H9 (cell line): ENCODE results near the gene CCM2. TPM values are rescaled to one million over a fixed set of nuclear protein-coding genes. Genes with fewer than 3 reads are reported as not detected.

Experiments used
- DNase-seq: peaks from one replicate; pipeline ENCODE4 v3.0.0-alpha.2; 2017
- H2AFZ ChIP-seq: one replicate; pipeline ENCODE4 v1.6.1; 2013; ENCODE audit warnings: mild to moderate bottlenecking, low read length, control low read depth, moderate library complexity
- H2AK5ac ChIP-seq: 2 replicates; pipeline ENCODE4 v1.6.1; 2013; ENCODE audit warnings: low read length, control low read depth, mixed read lengths; ENCODE audit not compliant: insufficient read length
- H2BK120ac ChIP-seq: one replicate; pipeline ENCODE4 v1.6.1; 2013; ENCODE audit warnings: low read depth, mild to moderate bottlenecking, low read length, control low read depth, inconsistent platforms; ENCODE audit not compliant: poor library complexity, severe bottlenecking
- H2BK12ac ChIP-seq: 2 replicates; pipeline ENCODE4 v1.6.1; 2013; ENCODE audit warnings: low read length, control low read depth, mixed read lengths, low read depth; ENCODE audit not compliant: insufficient read length
- H2BK15ac ChIP-seq: 2 replicates; pipeline ENCODE4 v1.6.1; 2013; ENCODE audit warnings: low read depth, low read length, control low read depth
- H2BK20ac ChIP-seq: one replicate; pipeline ENCODE4 v1.6.1; 2013; ENCODE audit warnings: low read depth, mild to moderate bottlenecking, low read length, control low read depth, inconsistent platforms; ENCODE audit not compliant: poor library complexity, severe bottlenecking
- H2BK5ac ChIP-seq: 2 replicates; pipeline ENCODE4 v1.6.1; 2013; ENCODE audit warnings: low read length, control low read depth, mixed read lengths; ENCODE audit not compliant: insufficient read length
- H3K14ac ChIP-seq: 2 replicates; pipeline ENCODE4 v1.6.1; 2013; ENCODE audit warnings: low read length, control low read depth; ENCODE audit not compliant: insufficient read depth
- H3K18ac ChIP-seq: 2 replicates; pipeline ENCODE4 v1.6.1; 2013; ENCODE audit warnings: low read depth, mild to moderate bottlenecking, mixed read lengths, low read length, control low read depth; ENCODE audit not compliant: insufficient read length
- H3K23ac ChIP-seq: 2 replicates; pipeline ENCODE4 v1.6.1; 2013; ENCODE audit warnings: low read length, control low read depth, mixed read lengths, low read depth; ENCODE audit not compliant: insufficient read length
- H3K23me2 ChIP-seq: 2 replicates; pipeline ENCODE4 v1.6.1; 2013; ENCODE audit warnings: low read depth, mild to moderate bottlenecking, mixed read lengths, low read length, control low read depth; ENCODE audit not compliant: insufficient read length, poor library complexity, severe bottlenecking
- H3K27ac ChIP-seq: 2 replicates; pipeline ENCODE4 v1.5.1; 2013; ENCODE audit warnings: low read length, control low read depth, mixed read lengths, low read depth; ENCODE audit not compliant: insufficient read length
- H3K27me3 ChIP-seq: 2 replicates; pipeline ENCODE4 v1.6.1; 2013; ENCODE audit warnings: low read length, control low read depth, inconsistent platforms; ENCODE audit not compliant: insufficient read depth
- H3K4ac ChIP-seq: 2 replicates; pipeline ENCODE4 v1.6.1; 2013; ENCODE audit warnings: low read depth, mild to moderate bottlenecking, control low read depth, inconsistent platforms, low read length, moderate library complexity
- H3K4me1 ChIP-seq: 2 replicates; pipeline ENCODE4 v1.6.1; 2013; ENCODE audit warnings: low read length, control low read depth, inconsistent platforms; ENCODE audit not compliant: insufficient read depth
- H3K4me2 ChIP-seq: 2 replicates; pipeline ENCODE4 v1.6.1; 2013; ENCODE audit warnings: low read length, control low read depth, mixed read lengths; ENCODE audit not compliant: insufficient read length, insufficient read depth
- H3K56ac ChIP-seq: 2 replicates; pipeline ENCODE4 v1.6.1; 2013; ENCODE audit warnings: low read depth, mild to moderate bottlenecking, mixed read lengths, low read length, control low read depth; ENCODE audit not compliant: insufficient read length
- H3K79me1 ChIP-seq: 2 replicates; pipeline ENCODE4 v1.6.1; 2013; ENCODE audit warnings: low read depth, mild to moderate bottlenecking, moderate library complexity, low read length, control low read depth, inconsistent platforms; ENCODE audit not compliant: insufficient read depth, poor library complexity, severe bottlenecking
- H3K79me2 ChIP-seq: 2 replicates; pipeline ENCODE4 v1.6.1; 2013; ENCODE audit warnings: low read length, control low read depth, inconsistent platforms; ENCODE audit not compliant: insufficient read depth
- H3K9ac ChIP-seq: 2 replicates; pipeline ENCODE4 v1.6.1; 2013; ENCODE audit warnings: low read length, control low read depth, mixed read lengths; ENCODE audit not compliant: insufficient read length; ENCODE audit errors: extremely low read depth
- H3K9me3 ChIP-seq: one replicate; pipeline ENCODE4 v1.6.1; 2013; ENCODE audit warnings: low read depth, low read length, inconsistent platforms; ENCODE audit not compliant: control insufficient read depth
- H3T11ph ChIP-seq: one replicate; pipeline ENCODE4 v1.6.1; 2013; ENCODE audit warnings: mild to moderate bottlenecking, low read length, control low read depth, inconsistent platforms
- H4K20me1 ChIP-seq: one replicate; pipeline ENCODE4 v1.6.1; 2013; ENCODE audit not compliant: control insufficient read depth, insufficient read length, insufficient read depth
- H4K5ac ChIP-seq: 2 replicates; pipeline ENCODE4 v1.6.1; 2013; ENCODE audit warnings: low read depth, mild to moderate bottlenecking, mixed read lengths, low read length, control low read depth; ENCODE audit not compliant: insufficient read length
- H4K8ac ChIP-seq: replicated peaks from 2 replicates; pipeline ENCODE4 v1.6.1; 2013; ENCODE audit warnings: low read length, control low read depth, mixed read lengths, low read depth; ENCODE audit not compliant: insufficient read length
- H4K91ac ChIP-seq: 2 replicates; pipeline ENCODE4 v1.6.1; 2013; ENCODE audit warnings: low read depth, mild to moderate bottlenecking, moderate library complexity, mixed read lengths, low read length, control low read depth; ENCODE audit not compliant: insufficient read length
- H3K27ac Mint-ChIP-seq, 3 experiments: 2 replicates in 2 of 3; 3 replicates in 1 of 3; pipeline ENCODE4 v1.8.0; 2020 to 2021; ENCODE audit warnings: mixed read lengths in 3 of 3, mild to moderate bottlenecking in 1 of 3, moderate library complexity in 1 of 3
- H3K27me3 Mint-ChIP-seq: 2 replicates; pipeline ENCODE4 v1.8.0; 2021; ENCODE audit warnings: low read depth, mild to moderate bottlenecking, moderate library complexity, mixed read lengths
- H3K36me3 Mint-ChIP-seq, 3 experiments: 2 replicates in 2 of 3; 3 replicates in 1 of 3; pipeline ENCODE4 v1.8.0; 2020 to 2021; ENCODE audit warnings: low read depth in 3 of 3, mixed read lengths in 3 of 3; ENCODE audit not compliant: insufficient read depth in 1 of 3
- H3K4me1 Mint-ChIP-seq, 2 experiments: 2 replicates each; pipeline ENCODE4 v1.8.0; 2020; ENCODE audit warnings: mixed read lengths in 2 of 2
- H3K4me3 Mint-ChIP-seq, 2 experiments: 2 replicates in 1 of 2; 3 replicates in 1 of 2; pipeline ENCODE4 v1.8.0; 2020 to 2021; ENCODE audit warnings: mild to moderate bottlenecking in 2 of 2, mixed read lengths in 2 of 2, moderate library complexity in 1 of 2
- H3K9me3 Mint-ChIP-seq, 2 experiments: 2 replicates in 1 of 2; 3 replicates in 1 of 2; pipeline ENCODE4 v1.8.0; 2020; ENCODE audit warnings: mild to moderate bottlenecking in 2 of 2, mixed read lengths in 2 of 2, moderate library complexity in 1 of 2
- WGBS: extraction: QIAGEN DNeasy Blood & Tissue Kit; methylation state at CpG from one replicate; pipeline ENCODE4 v1.1.7; 2013; ENCODE audit warnings: missing lambda C conversion rate, low lambda C conversion rate, mixed read lengths; ENCODE audit not compliant: insufficient read length; ENCODE audit errors: extremely low coverage; 5-methylcytosine and 5-hydroxymethylcytosine counted together
- total RNA-seq: library from RNA; stranded (reverse); gene quantifications from 2 replicates; pipeline ENCODE4 v1.2.1, GENCODE V29; 2021
- TF ChIP-seq, protein P1 (sequence below): fragments of 200-600 bp; sonication (generic); conservative IDR thresholded peaks from 3 replicates; pipeline ENCODE4 v1.8.0; 2021; ENCODE audit warnings: antibody characterized with exemption, mild to moderate bottlenecking

The CCM2 gene
- total RNA-seq, 1 experiment from 2014 or later = 30.4 TPM

DNA sequence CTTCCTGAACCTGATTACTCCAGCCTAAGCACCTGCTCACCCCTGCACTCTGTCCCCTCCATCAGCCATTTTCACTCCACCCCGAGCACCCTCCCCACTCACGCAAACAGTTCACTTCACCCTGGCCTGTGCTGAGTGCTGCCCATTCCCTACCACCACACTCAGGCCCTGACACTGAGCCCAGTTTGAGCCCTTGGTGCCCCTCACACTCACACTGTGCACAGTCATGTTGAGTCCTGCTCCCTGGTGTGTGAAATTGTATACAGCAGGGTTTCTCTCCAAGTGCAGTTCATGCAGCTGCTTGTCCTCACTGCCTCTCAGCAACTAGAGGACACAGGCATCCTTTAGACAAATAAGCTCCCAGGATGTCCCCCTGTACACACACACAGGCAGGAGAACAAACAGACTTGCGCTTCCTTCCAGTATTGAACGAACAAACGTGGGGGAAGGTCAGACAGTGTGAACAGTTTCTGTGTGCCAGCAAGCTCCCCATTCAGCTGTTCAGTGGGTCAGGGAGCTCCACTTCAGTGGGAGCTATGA lies 28.0 kb upstream of the CCM2 start:
- Histone ChIP-seq H2BK120ac (no peak overlapping the region), H2BK5ac (no peak overlapping the region), H2BK15ac (no peak overlapping the region), H4K5ac (no peak overlapping the region), H2BK20ac (no peak overlapping the region), H2AK5ac (no peak overlapping the region), H3K79me2 (no peaks in the 10 kb centered on the region), H3K4ac (no peak overlapping the region), H3K27ac (no peak overlapping the region), H3K9ac (no peak overlapping the region), H3K23me2 (no peaks in the 10 kb centered on the region), H3K9me3 (no peaks in the 10 kb centered on the region), H3K23ac (no peak overlapping the region), H3K56ac (no peak overlapping the region), H4K8ac (no peak overlapping the region), H3K4me1 (no peaks in the 10 kb centered on the region), H2BK12ac (no peak overlapping the region), H2AFZ (no peak overlapping the region), H3K79me1 (no peaks in the 10 kb centered on the region), H3K14ac (no peak overlapping the region), H4K91ac (no peak overlapping the region), H3T11ph (no peak overlapping the region), H4K20me1 (no peaks in the 10 kb centered on the region), H3K27me3 (no peaks in the 10 kb centered on the region), H3K18ac (no peak overlapping the region), H3K4me2 (no peak overlapping the region)
- Mint-ChIP-seq H3K36me3 (no peaks in the 10 kb centered on the region), H3K9me3 (no peaks in the 10 kb centered on the region), H3K27me3 (no peaks in the 10 kb centered on the region; the same call in 1 of the 2 replicates), H3K4me3 (no peak overlapping the region), H3K4me1 (peaks cover 0 to 4% of the 10 kb centered on the region in 2 experiments; a peak in 3 of 4 replicates), H3K27ac (peak overlapping the region in 1 of 3 experiments; percentile 57; a peak in 3 of 7 replicates)
- TF ChIP-seq, protein P1, sequence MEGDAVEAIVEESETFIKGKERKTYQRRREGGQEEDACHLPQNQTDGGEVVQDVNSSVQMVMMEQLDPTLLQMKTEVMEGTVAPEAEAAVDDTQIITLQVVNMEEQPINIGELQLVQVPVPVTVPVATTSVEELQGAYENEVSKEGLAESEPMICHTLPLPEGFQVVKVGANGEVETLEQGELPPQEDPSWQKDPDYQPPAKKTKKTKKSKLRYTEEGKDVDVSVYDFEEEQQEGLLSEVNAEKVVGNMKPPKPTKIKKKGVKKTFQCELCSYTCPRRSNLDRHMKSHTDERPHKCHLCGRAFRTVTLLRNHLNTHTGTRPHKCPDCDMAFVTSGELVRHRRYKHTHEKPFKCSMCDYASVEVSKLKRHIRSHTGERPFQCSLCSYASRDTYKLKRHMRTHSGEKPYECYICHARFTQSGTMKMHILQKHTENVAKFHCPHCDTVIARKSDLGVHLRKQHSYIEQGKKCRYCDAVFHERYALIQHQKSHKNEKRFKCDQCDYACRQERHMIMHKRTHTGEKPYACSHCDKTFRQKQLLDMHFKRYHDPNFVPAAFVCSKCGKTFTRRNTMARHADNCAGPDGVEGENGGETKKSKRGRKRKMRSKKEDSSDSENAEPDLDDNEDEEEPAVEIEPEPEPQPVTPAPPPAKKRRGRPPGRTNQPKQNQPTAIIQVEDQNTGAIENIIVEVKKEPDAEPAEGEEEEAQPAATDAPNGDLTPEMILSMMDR = no peak
- no CpG with 5 or more reads among the region's 5 CpGs for WGBS
- DNase-seq = no peak
